HS-27A (cell line): ENCODE measurements around the gene CAPN5.

ENCODE experiments used
- DNase-seq: peaks from one replicate; pipeline ENCODE4 v3.0.0-alpha.2; 2012; ENCODE audit warnings: low read depth, missing footprints

CAPN5 gene

DNA sequence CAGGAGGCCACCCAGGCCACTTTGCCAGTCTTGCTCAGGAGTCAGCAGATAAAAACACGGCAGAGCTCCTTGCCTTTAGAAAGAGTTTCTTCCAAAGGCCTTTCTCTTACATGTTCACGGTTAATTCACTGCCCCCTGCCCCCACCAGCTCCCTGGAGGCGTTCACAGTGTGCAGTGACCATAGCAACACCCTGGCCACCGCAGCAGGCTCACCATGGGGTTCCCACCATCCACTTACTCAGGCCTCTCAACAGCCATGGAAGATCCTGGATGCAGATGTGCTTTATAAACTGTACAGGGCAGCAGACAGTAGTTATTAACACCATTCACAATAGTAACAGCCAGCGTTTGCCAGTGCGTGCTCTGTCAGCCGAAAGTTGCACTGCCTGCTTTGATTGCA lies 50.7 kb downstream of the CAPN5 start:
- DNase-seq = no peak

DNA sequence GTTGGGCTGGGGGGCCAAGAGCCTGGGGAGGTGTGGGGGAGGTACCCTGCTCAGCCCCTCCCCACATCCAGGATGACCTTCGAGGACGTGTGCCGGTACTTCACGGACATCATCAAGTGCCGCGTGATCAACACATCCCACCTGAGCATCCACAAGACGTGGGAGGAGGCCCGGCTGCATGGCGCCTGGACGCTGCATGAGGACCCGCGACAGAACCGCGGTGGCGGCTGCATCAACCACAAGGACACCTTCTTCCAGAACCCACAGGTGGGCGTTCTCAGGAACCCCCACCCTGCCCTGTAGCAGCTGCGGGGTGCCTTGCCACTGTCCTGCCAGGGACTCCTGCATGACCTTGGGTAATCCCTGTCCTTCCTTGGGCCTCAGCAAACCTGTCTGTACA lies 51.3 kb downstream of the CAPN5 start:
- DNase-seq = no peak

DNA sequence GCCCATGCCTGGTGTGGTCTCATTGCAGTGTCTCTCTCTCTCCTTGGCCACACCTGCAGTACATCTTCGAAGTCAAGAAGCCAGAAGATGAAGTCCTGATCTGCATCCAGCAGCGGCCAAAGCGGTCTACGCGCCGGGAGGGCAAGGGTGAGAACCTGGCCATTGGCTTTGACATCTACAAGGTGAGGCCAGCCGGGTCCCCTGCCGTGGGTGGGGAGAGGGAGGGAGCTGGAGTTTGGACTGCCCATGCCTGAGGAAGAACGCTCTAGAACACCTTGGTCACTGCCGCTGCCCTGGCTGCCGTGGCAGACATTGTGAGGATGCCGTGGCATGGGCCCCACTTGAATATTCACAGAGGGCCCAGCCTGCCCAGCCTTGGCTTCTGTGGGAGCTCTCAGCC lies 52.2 kb downstream of the CAPN5 start:
- DNase-seq = no peak

DNA sequence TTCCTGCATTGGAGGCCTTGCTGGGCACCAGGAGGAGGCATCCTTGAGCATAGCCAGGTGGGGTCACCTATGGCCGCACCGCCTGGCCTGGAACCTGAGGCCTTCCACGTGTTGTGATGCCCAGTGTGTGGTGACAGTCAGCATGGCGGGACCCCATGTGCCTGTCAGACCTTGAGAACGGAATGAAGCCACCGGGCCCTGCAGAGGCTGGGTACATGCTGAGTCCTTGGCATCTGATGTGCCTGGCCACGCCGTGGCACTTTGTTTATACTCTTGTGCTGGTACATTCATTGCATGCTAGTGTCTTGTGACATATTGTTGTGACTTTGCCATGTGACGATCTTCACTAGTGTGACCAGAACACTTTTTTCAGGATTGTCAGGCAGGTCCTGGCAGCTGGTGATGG lies 52.8 kb downstream of the CAPN5 start:
- no peak for DNase-seq

DNA sequence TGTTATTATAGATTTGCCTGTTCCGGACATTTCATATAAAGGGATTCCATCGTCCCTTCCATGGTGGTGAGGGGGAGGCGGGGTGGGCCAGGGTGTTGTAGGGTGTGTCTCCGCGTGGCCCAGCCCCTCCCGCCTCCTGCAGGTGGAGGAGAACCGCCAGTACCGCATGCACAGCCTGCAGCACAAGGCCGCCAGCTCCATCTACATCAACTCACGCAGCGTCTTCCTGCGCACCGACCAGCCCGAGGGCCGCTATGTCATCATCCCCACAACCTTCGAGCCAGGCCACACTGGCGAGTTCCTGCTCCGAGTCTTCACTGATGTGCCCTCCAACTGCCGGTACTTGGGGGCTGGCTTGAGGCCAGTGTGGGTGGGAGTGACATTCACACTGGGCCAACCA lies 53.8 kb downstream of the CAPN5 start:
- no peak for DNase-seq

DNA sequence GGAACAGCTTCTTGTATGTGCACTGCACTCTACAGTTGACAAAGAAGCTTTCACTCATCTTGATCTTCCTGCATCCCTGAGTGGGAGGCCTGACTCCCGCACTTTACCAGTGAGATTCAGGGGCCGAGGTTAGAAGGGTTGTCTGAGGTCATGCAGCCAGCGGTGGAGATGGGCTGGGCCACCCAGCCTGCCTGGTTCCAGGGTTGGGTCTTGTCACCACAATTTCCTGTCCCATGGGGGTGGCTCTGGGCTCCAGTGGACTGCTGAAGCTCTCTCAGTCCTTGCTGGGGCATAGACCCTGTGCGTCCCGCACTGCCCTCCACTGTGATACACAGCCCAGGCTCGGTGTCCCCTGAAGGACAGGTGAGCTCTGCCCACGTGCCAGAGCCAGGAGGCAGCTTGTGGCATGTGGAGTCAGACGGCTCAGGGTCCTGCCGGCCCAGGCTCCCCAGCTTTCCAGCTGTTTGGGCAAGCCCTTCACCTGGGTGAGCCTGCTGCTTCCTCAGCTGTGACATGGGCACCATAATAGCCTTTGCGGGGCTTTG lies 54.4 kb downstream of the CAPN5 start:
- no peak for DNase-seq

DNA sequence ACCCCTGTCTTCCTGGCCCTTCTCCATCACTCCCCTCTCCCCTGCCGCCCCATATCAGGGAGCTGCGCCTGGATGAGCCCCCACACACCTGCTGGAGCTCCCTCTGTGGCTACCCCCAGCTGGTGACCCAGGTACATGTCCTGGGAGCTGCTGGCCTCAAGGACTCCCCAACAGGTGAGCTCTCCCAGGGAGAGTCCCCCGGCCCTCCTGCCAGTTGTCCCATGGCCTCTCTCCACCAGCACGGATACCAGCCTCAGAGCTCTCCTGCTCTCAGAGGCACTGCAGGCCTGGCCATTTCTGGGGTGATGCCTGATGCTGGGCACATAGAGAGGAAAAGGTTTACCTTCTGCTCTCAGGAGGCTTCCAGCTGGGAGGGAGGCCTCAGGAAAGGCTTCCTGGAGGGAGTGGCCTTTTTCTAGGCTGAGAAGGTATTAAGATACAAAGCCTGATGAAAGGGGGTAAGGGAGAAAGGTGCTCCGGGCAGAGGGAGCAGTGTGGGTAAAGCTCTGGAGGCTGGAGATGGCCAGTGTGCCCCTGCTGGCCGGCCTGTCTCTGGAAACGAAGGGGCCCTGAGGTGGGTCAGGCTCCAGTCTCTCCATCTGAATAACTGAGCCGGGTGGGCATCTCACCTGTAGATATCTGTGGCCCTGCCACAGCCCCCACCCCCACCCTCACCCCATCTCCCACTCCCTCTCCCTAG lies 55.3 kb downstream of the CAPN5 start:
- no peak for DNase-seq

DNA sequence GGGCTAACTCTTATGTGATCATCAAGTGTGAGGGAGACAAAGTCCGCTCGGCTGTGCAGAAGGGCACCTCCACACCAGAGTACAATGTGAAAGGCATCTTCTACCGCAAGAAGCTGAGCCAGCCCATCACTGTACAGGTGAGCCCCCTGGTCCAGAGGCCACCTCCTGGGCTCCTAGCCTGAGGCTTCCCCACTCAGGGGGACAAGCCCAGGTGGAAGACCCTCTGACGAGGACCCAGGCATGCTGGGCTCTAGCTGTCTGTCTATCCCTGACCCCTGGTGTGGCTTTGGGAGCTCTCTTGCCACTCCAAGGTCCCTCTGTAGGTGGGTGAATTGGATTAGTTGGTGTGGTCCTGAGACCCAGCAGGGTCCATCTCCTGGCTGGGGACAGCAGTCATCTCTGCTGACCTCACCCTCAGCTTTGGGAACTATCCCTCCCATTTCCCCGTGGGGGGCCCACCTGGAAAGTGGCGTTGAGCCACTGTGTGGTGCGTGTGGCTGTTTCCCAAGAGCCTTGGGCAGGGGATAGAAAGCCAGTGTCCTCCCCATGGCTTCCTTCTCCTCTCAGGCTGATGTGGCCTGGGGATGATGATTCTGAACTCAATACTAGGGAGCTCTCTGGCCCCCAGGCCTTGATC lies 55.9 kb downstream of the CAPN5 start:
- DNase-seq = no peak

DNA sequence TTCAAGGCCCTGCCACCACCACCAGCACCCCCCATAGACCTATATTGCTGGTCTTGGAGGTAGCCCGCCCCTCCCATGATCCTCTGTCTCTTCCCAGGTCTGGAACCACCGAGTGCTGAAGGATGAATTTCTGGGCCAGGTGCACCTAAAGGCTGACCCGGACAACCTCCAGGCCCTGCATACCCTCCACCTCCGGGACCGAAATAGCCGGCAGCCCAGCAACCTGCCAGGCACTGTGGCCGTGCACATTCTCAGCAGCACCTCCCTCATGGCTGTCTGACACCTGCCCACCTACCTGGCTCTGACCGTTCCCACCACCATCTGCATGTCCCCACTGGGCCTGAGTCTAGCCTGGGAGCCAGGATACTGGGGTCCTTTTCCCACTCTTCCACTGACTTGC lies 56.8 kb downstream of the CAPN5 start:
- no peak for DNase-seq

DNA sequence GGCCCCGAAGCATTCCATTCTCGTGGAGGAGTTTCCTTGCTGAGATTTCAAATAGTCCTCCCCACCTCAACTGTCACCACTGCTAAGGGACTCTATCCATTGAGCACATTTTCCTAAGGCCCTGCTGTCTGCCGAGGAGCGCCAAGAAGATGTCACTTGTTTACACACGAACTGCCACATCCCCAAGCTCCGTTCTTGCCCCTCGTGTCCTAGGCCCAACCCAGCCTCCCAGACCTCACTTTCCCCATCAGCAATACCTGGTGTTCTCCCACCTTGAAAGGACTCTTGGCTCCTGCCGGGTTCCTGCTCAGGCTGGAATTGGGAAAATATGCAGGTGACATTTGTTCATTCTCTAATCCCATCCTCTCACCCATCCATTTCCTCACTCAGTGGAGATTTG lies 57.3 kb downstream of the CAPN5 start:
- DNase-seq = no peak

DNA sequence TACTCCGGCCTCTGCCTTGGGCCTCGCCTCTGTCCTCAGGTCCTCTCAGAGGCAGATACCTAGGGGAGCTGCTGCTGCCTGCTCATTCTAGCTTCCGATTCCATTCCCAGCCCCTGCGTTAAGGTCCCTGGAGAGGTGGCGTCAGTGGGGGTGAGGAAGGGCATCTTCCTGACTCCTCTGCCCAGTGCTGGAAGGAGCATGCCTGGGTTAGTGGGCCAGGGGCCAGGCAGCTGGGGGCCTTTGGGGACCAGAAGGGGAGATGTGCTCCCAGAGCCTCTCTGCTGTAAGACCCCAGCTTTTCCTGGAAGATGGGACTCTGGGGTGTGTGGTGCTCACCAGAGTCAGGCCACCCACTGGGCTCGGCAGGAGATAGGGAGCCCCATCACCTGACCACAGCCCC lies 57.7 kb downstream of the CAPN5 start:
- DNase-seq = no peak

DNA sequence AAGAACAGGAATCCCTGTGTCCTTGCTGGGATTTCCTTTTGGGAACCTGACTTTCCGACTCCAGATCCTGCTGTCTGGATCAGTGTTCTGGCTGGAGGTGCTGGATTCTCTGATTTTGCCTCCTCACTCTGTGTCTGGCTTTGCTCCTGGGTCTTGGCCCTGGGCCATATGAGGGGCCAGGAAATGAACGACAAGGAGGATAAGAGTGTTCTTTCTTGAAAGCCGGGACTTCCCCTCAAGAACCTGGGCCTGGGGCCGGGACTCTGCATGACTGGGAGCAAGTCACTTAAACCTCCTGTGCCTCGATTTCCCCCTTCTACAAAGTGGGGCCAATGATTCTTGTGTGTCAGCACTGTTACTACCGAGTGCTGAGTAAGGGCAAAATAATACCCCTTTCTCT lies 58.4 kb downstream of the CAPN5 start:
- no peak for DNase-seq

DNA sequence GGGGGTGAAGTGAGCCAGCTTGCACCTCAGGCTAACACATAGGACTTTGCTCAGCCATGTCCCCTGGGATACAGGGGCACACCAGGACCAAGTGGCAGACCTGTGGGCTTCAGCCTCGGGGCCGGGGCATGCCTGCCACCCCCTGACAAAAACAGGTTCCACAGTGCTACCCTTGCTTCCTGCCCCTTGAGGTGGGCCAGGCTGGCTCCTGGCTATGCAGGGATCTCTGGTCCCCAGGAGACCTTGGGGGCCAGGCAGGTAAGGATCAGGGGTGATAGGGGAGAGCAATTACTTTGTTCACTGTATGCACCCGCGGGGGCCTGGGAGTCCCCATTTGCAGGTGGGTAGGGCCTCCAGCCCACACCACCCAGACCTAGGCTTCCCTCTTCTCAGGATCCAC lies 58.9 kb downstream of the CAPN5 start:
- no peak for DNase-seq

DNA sequence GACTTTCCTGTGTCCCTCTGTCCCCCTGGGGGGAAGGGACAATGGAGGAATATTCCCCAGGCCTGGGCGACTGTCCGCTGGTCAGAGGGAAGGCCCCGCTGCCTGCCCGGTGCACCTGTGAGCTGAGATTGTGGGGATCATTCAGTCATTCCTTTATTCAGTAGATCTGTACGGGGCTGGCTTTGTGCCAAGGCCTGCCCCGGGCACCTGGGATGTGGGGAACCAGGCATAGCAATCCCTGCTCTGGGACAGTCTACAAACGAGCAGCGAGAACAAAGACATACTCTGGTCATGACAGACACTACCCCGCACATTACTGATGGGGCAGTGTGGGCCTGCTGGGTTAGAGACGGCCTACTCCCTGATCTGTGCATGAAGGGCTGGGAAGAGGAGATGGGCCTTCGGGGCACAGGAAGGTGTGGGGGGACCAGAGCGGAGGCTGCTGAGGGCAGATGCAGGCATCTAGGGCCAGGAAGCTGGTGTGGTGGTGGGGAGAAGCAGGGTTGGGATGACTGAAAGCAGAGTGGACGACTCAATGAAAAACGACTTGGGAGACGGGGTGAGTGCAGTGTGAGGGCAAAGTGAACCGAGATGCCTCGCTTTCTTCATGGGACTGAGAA lies 59.5 kb downstream of the CAPN5 start:
- DNase-seq = no peak

DNA sequence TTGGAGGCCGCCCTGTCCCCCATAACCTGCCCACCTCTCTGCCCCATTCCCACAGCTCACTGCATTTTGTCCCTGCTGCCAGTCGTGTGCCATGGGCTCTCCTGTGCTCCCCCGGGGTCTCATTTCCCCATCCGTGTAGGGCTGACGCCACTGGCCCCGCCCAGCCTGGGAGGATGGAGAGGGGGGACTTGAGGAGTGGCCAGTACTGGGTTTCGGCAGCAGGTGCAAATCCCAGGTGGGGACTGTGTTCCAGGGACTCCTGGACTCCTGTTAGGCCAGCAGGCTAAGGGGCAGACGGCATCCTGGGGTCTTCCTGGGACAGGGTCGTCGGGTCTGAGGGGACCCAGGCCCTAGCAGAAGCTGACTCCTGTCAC lies 60.1 kb downstream of the CAPN5 start:
- DNase-seq = no peak

DNA sequence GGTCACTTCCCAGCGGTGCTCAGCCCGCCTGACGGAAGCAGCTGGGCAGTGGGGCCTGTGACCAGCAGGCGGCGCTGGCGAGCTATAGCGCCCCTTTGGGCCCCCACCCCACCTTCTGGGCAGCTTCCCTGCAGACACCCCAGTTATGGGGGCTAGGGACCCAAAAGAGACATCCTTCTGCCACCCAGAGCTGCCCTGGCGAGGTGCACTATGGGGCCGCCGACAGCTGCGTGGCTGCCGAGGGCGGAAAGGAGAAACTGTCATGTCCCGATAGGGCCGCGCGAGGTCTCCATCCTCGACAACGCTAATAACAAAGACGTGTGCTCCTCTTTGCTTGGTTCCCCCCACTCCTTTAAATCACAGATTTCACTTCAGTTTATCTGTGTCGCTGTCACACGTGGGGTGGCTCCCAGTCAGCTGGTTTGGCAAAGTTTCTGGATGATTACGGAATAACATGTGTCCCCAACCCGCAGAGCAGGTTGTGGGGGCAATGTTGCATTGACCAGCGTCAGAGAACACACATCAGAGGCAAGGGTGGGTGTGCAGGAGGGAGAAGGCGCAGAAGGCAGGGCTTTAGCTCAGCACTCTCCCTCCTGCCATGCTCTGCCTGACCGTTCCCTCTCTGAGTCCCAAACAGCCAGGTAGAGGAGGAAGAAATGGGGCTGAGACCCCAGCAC lies 60.6 kb downstream of the CAPN5 start:
- DNase-seq = no peak

DNA sequence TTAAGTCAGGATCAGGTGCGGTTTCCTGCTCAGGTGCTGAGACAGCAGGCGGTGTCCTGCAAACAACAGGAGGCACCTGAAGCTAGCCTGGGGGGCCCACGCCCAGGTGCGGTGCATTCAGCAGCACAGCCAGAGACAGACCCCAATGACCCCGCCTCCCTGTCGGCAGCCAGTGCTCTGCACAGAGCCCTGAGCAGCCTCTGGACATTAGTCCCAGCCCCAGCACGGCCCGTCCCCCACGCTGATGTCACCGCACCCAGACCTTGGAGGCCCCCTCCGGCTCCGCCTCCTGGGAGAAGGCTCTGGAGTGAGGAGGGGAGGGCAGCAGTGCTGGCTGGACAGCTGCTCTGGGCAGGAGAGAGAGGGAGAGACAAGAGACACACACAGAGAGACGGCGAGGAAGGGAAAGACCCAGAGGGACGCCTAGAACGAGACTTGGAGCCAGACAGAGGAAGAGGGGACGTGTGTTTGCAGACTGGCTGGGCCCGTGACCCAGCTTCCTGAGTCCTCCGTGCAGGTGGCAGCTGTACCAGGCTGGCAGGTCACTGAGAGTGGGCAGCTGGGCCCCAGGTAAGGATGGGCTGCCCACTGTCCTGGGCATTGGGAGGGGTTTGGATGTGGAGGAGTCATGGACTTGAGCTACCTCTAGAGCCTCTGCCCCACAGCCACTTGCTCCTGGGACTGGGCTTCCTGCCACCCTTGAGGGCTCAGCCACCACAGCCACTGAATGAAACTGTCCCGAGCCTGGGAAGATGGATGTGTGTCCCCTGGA lies 61.3 kb downstream of the CAPN5 start, which contains the start of gene MYO7A:
Gene MYO7A (plus strand): TSS at position 327 of the 772 bp plus-strand sequence. CDS start 2,389 bp downstream, outside the sequence.
- DNase-seq = no peak

DNA sequence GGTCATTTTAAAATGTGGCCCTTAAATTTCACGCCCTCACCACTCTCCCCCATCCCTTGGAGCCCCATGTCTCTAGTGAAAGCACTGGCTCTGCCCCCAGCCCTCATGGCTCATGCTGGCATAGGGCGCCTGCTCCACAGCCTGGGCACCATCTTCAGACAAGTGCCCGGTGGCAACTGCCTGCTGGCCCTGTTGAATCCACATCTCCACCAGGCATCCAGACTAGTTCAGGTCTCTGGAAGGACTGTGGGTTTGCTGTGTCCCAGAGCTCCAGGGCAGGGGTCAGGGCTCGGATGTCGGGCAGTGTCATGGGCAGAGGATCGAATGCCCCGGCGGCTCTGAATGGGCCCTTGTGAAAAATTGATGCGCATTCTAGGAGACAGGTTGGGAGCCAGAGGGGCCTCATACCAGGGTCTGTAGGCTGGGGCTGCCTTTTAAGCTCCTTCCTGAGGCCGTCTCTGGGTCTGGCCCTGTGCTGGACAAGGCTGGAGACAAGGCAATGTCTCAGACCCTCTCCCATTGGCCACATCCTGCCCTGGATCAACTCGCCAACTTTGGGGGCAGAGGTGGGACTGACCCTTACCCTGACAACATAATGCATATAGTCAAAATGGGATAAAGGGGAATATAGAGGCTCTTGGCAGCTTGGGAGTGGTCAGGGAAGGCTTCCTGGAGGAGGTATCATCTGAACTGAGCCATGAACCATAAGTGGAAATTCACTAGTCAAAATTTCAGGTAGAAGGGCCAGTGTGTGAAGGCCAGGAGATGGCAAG lies 62.5 kb downstream of the CAPN5 start:
- DNase-seq = no peak

DNA sequence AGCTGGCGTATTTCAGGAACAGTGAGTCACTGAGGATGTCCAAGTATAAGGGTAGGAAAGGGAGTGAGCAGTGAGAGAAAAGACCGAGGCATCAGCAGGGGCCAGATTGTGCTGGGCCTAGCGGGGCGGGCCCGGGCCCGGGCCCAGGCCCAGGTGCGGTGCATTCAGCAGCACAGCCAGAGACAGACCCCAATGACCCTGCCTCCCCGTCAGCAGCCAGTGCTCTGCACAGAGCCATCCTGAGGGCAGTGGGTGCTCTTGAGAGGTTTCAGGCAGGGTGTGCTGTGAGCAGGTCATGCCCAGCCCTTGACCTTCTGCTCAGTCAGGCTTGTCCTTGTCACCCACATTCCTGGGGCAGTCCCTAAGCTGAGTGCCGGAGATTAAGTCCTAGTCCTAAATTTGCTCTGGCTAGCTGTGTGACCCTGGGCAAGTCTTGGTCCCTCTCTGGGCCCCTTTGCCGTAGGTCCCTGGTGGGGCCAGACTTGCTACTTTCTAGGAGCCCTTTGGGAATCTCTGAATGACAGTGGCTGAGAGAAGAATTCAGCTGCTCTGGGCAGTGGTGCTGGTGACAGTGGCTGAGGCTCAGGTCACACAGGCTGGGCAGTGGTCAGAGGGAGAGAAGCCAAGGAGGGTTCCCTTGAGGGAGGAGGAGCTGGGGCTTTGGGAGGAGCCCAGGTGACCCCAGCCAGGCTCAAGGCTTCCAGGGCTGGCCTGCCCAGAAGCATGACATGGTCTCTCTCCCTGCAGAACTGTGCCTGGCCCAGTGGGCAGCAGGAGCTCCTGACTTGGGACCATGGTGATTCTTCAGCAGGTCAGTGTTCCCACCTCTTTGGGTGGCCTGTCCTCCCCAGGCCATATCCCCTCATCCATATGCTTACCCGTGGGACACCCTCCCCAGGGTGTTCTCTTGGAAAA lies 63.3 kb downstream of the CAPN5 start:
- no peak for DNase-seq
